HepG2 (cell line): ENCODE data around the gene TCF20.

ENCODE experiments used
- CEBPZ ChIP-seq: IDR thresholded peaks from 2 replicates; pipeline ENCODE4 v1.6.1; 2012; ENCODE audit warnings: low read length, improper control_type of control experiment
- CTCF ChIP-seq: sonication (generic); formaldehyde crosslinking; IDR thresholded peaks from 2 replicates; pipeline ENCODE4 v1.5.0; 2020; ENCODE audit warnings: mild to moderate bottlenecking, missing genetic modification reagents, moderate library complexity
- KAT8 ChIP-seq: IDR thresholded peaks from 2 replicates; pipeline ENCODE4 v1.6.1; 2016; ENCODE audit warnings: missing genetic modification reagents, missing compliant biosample characterization
- PAX8 ChIP-seq: sonication (generic); formaldehyde crosslinking; IDR thresholded peaks from 2 replicates; pipeline ENCODE4 v1.8.0; 2022; ENCODE audit warnings: mild to moderate bottlenecking, missing genetic modification reagents, borderline replicate concordance

- TF ChIP-seq PAX8 (CRISPR knock-in tag) (no peak), CTCF (CRISPR knock-in tag) (no peak), KAT8 (CRISPR knock-in tag) (no peak), CEBPZ (no peak)
Measured at GRCh38 chr22:42298746-42299145, 28.3 kb upstream of the TCF20 start.
